ENCODE data around the gene GAD2.

GAD2 gene

GRCh38 chr10:26278295-26278694 is 61.7 kb downstream of the GAD2 start:
- no peaks in the 10 kb centered on the region for H3K9me3 ChIP-seq (replicated peaks; ENCODE audit: insufficient read depth, low read length)
- H3F3A ChIP-seq (ENCODE audit: insufficient read depth, low read length) = no peaks in the 10 kb centered on the region
- H4K20me1 ChIP-seq (ENCODE audit: insufficient read depth, low read length) = no peaks in the 10 kb centered on the region
- H3K9me2 ChIP-seq (replicated peaks; ENCODE audit: insufficient read depth, low read length) = no peaks in the 10 kb centered on the region
- no peak for DNase-seq
- no peaks in the 10 kb centered on the region for H3K27me3 ChIP-seq (replicated peaks; ENCODE audit: insufficient read depth, low read length)
- H3K27ac ChIP-seq (ENCODE audit: low read length) = no peak overlapping the region
- H3K9ac ChIP-seq (ENCODE audit: low read length) = no peak overlapping the region
- TF ChIP-seq CTCF (IDR thresholded peaks at IDR 0.05; ENCODE audit: low read length) = no peak
- no peak for TF ChIP-seq EZH2phosphoT487 (IDR thresholded peaks at IDR 0.05; ENCODE audit: low read length)
- no peak for TF ChIP-seq EZH2 (optimal IDR thresholded peaks at IDR 0.05; ENCODE audit: low read depth, low read length)
- H3K4me1 ChIP-seq (ENCODE audit: low read length) = no peaks in the 10 kb centered on the region
- no peak overlapping the region for H3K4me3 ChIP-seq (ENCODE audit: low read length)
- no peaks in the 10 kb centered on the region for H3K79me2 ChIP-seq (ENCODE audit: low read length)
- H3K4me2 ChIP-seq (ENCODE audit: low read depth, low read length) = no peak overlapping the region
- H2AFZ ChIP-seq (ENCODE audit: low read length) = no peak overlapping the region
- H3K36me3 ChIP-seq (replicated peaks; ENCODE audit: insufficient read depth, low read length) = no peaks in the 10 kb centered on the region

- no peak for TF ChIP-seq CTCF (IDR thresholded peaks at IDR 0.05; ENCODE audit: low read length)
- TF ChIP-seq EZH2phosphoT487 (IDR thresholded peaks at IDR 0.05; ENCODE audit: low read length) = no peak
- TF ChIP-seq EZH2 (optimal IDR thresholded peaks at IDR 0.05; ENCODE audit: low read depth, low read length) = no peak
- Histone ChIP-seq H3K4me2 (ENCODE audit: low read depth, low read length) (no peak overlapping the region), H3K4me1 (ENCODE audit: low read length) (no peaks in the 10 kb centered on the region), H3K9ac (ENCODE audit: low read length) (no peak overlapping the region), H3F3A (ENCODE audit: insufficient read depth, low read length) (no peaks in the 10 kb centered on the region), H2AFZ (ENCODE audit: low read length) (no peak overlapping the region), H3K9me2 (replicated peaks; ENCODE audit: insufficient read depth, low read length) (no peaks in the 10 kb centered on the region), H3K27ac (ENCODE audit: low read length) (no peak overlapping the region), H3K9me3 (replicated peaks; ENCODE audit: insufficient read depth, low read length) (no peaks in the 10 kb centered on the region), H3K4me3 (ENCODE audit: low read length) (no peak overlapping the region), H4K20me1 (ENCODE audit: insufficient read depth, low read length) (no peaks in the 10 kb centered on the region), H3K27me3 (replicated peaks; ENCODE audit: insufficient read depth, low read length) (no peaks in the 10 kb centered on the region), H3K36me3 (replicated peaks; ENCODE audit: insufficient read depth, low read length) (no peaks in the 10 kb centered on the region), H3K79me2 (ENCODE audit: low read length) (no peaks in the 10 kb centered on the region)
- no peak for DNase-seq
Measured at GRCh38 chr10:26290236-26290635, 73.7 kb downstream of the GAD2 start.

- H3K4me2 ChIP-seq (ENCODE audit: low read depth, low read length) = no peak overlapping the region
- H3K27me3 ChIP-seq (replicated peaks; ENCODE audit: insufficient read depth, low read length) = no peaks in the 10 kb centered on the region
- no peak overlapping the region for H3K9ac ChIP-seq (ENCODE audit: low read length)
- no peaks in the 10 kb centered on the region for H3K9me3 ChIP-seq (replicated peaks; ENCODE audit: insufficient read depth, low read length)
- no peaks in the 10 kb centered on the region for H3K36me3 ChIP-seq (replicated peaks; ENCODE audit: insufficient read depth, low read length)
- no peaks in the 10 kb centered on the region for H3K4me1 ChIP-seq (ENCODE audit: low read length)
- H3K4me3 ChIP-seq (ENCODE audit: low read length) = no peak overlapping the region
- no peaks in the 10 kb centered on the region for H3K9me2 ChIP-seq (replicated peaks; ENCODE audit: insufficient read depth, low read length)
- H3F3A ChIP-seq (ENCODE audit: insufficient read depth, low read length) = no peaks in the 10 kb centered on the region
- no peaks in the 10 kb centered on the region for H4K20me1 ChIP-seq (ENCODE audit: insufficient read depth, low read length)
- no peak overlapping the region for H2AFZ ChIP-seq (ENCODE audit: low read length)
- no peak for DNase-seq
- TF ChIP-seq CTCF (IDR thresholded peaks at IDR 0.05; ENCODE audit: low read length) (no peak), EZH2 (optimal IDR thresholded peaks at IDR 0.05; ENCODE audit: low read depth, low read length) (no peak), EZH2phosphoT487 (IDR thresholded peaks at IDR 0.05; ENCODE audit: low read length) (no peak)
- no peak overlapping the region for H3K27ac ChIP-seq (ENCODE audit: low read length)
- H3K79me2 ChIP-seq (ENCODE audit: low read length) = no peaks in the 10 kb centered on the region
Measured at GRCh38 chr10:26291721-26292480, 75.3 kb downstream of the GAD2 start.
